ENCODE measurements around the gene ABLIM1.

- TF ChIP-seq CTCF (IDR thresholded peaks at IDR 0.05) (no peak), POLR2A (IDR thresholded peaks at IDR 0.05) (no peak), POLR2AphosphoS5 (IDR thresholded peaks at IDR 0.05) (no peak)
These were observed 125.8 kb downstream of the ABLIM1 start for GRCh38 chr10:114532226-114532625.

All from suprapubic skin (tissue), 4 donors.